ENCODE data around the gene BIRC6.

BIRC6 gene

GRCh38 chr2:32484937-32485336 lies 128.1 kb downstream of the BIRC6 start:
- TF ChIP-seq CTCF (IDR thresholded peaks at IDR 0.05), result no peak
- Mint-ChIP-seq H3K27ac (no peak overlapping the region), H3K4me1 (no peaks in the 10 kb centered on the region), H3K4me3 (no peak overlapping the region), H3K36me3 (ENCODE audit: low read depth) (peaks cover 66% of the 10 kb centered on the region), H3K9me3 (no peaks in the 10 kb centered on the region), H3K27me3 (ENCODE audit: low read depth, poor library complexity) (no peaks in the 10 kb centered on the region)
- DNase-seq, result no peak

DNA sequence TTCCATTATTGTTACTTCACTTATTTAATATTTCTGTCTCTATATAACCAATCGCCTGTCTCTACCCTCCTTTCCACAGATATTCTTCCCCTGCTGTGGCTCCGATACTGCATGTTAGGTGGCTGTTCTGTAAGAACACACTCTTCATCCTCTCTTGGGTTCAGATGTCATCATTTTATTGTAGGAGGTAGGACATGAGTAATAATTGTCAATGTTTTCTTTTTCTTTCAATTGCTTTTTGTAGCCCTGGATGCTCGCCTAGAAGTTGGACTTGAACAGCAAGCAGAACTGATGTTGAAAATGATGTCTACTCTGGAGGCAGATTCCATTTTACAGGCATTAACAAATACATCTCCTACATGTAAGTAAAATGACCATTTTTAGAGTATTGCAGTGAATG lies 128.6 kb downstream of the BIRC6 start:
- H3K27ac Mint-ChIP-seq, result peak overlapping the region; percentile 13
- no peaks in the 10 kb centered on the region for H3K9me3 Mint-ChIP-seq
- no peak overlapping the region for H3K4me3 Mint-ChIP-seq
- no peak for TF ChIP-seq CTCF (IDR thresholded peaks at IDR 0.05)
- peaks cover 66% of the 10 kb centered on the region for H3K36me3 Mint-ChIP-seq (ENCODE audit: low read depth)
- no peaks in the 10 kb centered on the region for H3K4me1 Mint-ChIP-seq
- DNase-seq, result no peak
- H3K27me3 Mint-ChIP-seq (ENCODE audit: low read depth, poor library complexity), result no peaks in the 10 kb centered on the region

- no peak for TF ChIP-seq CTCF (IDR thresholded peaks at IDR 0.05)
- H3K27ac Mint-ChIP-seq, result no peak overlapping the region
- no peaks in the 10 kb centered on the region for H3K4me1 Mint-ChIP-seq
- no peak for DNase-seq
- no peaks in the 10 kb centered on the region for H3K9me3 Mint-ChIP-seq
- no peak overlapping the region for H3K4me3 Mint-ChIP-seq
- H3K36me3 Mint-ChIP-seq (ENCODE audit: low read depth), result peaks cover 55% of the 10 kb centered on the region
- H3K27me3 Mint-ChIP-seq (ENCODE audit: low read depth, poor library complexity), result no peaks in the 10 kb centered on the region
Measured at GRCh38 chr2:32489061-32489460, 132.2 kb downstream of the BIRC6 start.

- Mint-ChIP-seq H3K9me3 (no peaks in the 10 kb centered on the region), H3K27me3 (ENCODE audit: low read depth, poor library complexity) (no peaks in the 10 kb centered on the region), H3K4me3 (no peak overlapping the region), H3K27ac (no peak overlapping the region), H3K36me3 (ENCODE audit: low read depth) (peaks cover 55% of the 10 kb centered on the region), H3K4me1 (no peaks in the 10 kb centered on the region)
- no peak for DNase-seq
- TF ChIP-seq CTCF (IDR thresholded peaks at IDR 0.05), result no peak
Measured at GRCh38 chr2:32491346-32491745, 134.5 kb downstream of the BIRC6 start.

DNA sequence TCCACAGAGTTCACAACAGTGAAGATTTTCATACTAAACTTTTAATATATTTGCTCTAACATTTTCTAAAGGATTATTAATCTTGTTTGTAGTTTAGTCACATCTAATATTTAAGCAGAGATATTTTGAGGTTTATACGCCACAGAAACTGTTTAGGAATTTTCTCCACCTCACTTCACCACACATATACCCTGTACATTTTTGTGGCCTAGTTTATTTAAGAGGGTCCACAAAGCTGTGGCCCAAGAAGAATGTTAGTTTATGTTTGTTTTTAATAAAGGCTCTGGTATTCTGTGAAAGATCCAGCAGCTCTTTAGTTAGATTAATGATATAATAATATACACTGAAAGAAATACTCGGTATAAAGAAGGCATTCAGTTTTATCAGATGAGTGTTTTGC lies 138.3 kb downstream of the BIRC6 start:
- TF ChIP-seq CTCF (IDR thresholded peaks at IDR 0.05), result no peak
- no peak overlapping the region for H3K27ac Mint-ChIP-seq
- no peak overlapping the region for H3K4me3 Mint-ChIP-seq
- H3K9me3 Mint-ChIP-seq, result no peaks in the 10 kb centered on the region
- no peaks in the 10 kb centered on the region for H3K4me1 Mint-ChIP-seq
- H3K27me3 Mint-ChIP-seq (ENCODE audit: low read depth, poor library complexity), result no peaks in the 10 kb centered on the region
- no peak for DNase-seq
- H3K36me3 Mint-ChIP-seq (ENCODE audit: low read depth), result peaks cover 54% of the 10 kb centered on the region

GRCh38 chr2:32496662-32497061 lies 139.8 kb downstream of the BIRC6 start:
- H3K27me3 Mint-ChIP-seq (ENCODE audit: low read depth, poor library complexity), result no peaks in the 10 kb centered on the region
- TF ChIP-seq CTCF (IDR thresholded peaks at IDR 0.05), result no peak
- no peak for DNase-seq
- H3K4me3 Mint-ChIP-seq, result no peak overlapping the region
- no peaks in the 10 kb centered on the region for H3K9me3 Mint-ChIP-seq
- H3K4me1 Mint-ChIP-seq, result no peaks in the 10 kb centered on the region
- no peak overlapping the region for H3K27ac Mint-ChIP-seq
- peaks cover 45% of the 10 kb centered on the region for H3K36me3 Mint-ChIP-seq (ENCODE audit: low read depth)

Data from nephron progenitor cell (in vitro differentiated cells).